Keratinocyte (primary cell): Measurements from ENCODE around the gene DCP1B. TPM values are rescaled to one million over a fixed set of nuclear protein-coding genes. Genes with fewer than 3 reads are reported as not detected.

ENCODE experiments used
- DNase-seq: peaks from one replicate; pipeline ENCODE4 v3.0.0-alpha.2; 2011; ENCODE audit warnings: low read depth, missing footprints, low spot score
- FAIRE-seq: peaks from 2 replicates; lab custom pipeline; 2011; peaks lifted over from hg19 to GRCh38; lab: Jason Lieb, UNC
- H2AFZ ChIP-seq: 2 replicates; pipeline ENCODE4 v1.6.0; 2012; ENCODE audit warnings: low read length, control low read depth, inconsistent platforms; ENCODE audit not compliant: control insufficient read depth
- H3K27ac ChIP-seq: 2 replicates; pipeline ENCODE4 v1.5.1; 2011; ENCODE audit warnings: low read length; ENCODE audit not compliant: control insufficient read depth, insufficient read depth
- H3K27me3 ChIP-seq: 3 replicates; pipeline ENCODE4 v1.6.0; 2011; ENCODE audit warnings: low read length; ENCODE audit not compliant: control insufficient read depth, insufficient read depth; ENCODE audit errors: extremely low read depth
- H3K36me3 ChIP-seq, 2 experiments: 2 replicates in 1 of 2; 3 replicates in 1 of 2; pipeline ENCODE4 v1.5.1; 2011; ENCODE audit warnings: low read length in 2 of 2, mild to moderate bottlenecking in 1 of 2; ENCODE audit not compliant: control insufficient read depth in 2 of 2, insufficient read depth in 2 of 2; ENCODE audit errors: extremely low read depth in 1 of 2
- H3K4me1 ChIP-seq: 3 replicates; pipeline ENCODE4 v1.5.1; 2011; ENCODE audit warnings: low read length; ENCODE audit not compliant: control insufficient read depth, insufficient read depth; ENCODE audit errors: extremely low read depth
- H3K4me2 ChIP-seq: 3 replicates; pipeline ENCODE4 v1.6.0; 2011; ENCODE audit warnings: low read depth, low read length; ENCODE audit not compliant: control insufficient read depth, insufficient read depth; ENCODE audit errors: extremely low read depth
- H3K4me3 ChIP-seq, 3 experiments: fragments of 200-600 bp in 1 of 3; sonication (generic) in 1 of 3; 2 replicates in 2 of 3; 3 replicates in 1 of 3; pipeline ENCODE4 v1.5.1; 2011 to 2016; ENCODE audit warnings: low read length in 3 of 3, mild to moderate bottlenecking in 3 of 3, control low read depth in 2 of 3, inconsistent platforms in 1 of 3, low read depth in 1 of 3, mixed read lengths in 1 of 3, mixed run types in 1 of 3, moderate library complexity in 1 of 3; ENCODE audit not compliant: control insufficient read depth in 2 of 3, insufficient read depth in 2 of 3; ENCODE audit errors: extremely low read depth in 1 of 3
- H3K79me2 ChIP-seq: 2 replicates; pipeline ENCODE4 v1.6.0; 2012; ENCODE audit warnings: low read length; ENCODE audit not compliant: control insufficient read depth, insufficient read depth
- H3K9ac ChIP-seq: 3 replicates; pipeline ENCODE4 v1.6.0; 2011; ENCODE audit warnings: low read length; ENCODE audit not compliant: control insufficient read depth, insufficient read depth; ENCODE audit errors: extremely low read depth
- H3K9me1 ChIP-seq: 3 replicates; pipeline ENCODE4 v1.6.0; 2011; ENCODE audit warnings: low read length; ENCODE audit not compliant: control insufficient read depth, insufficient read depth; ENCODE audit errors: extremely low read depth
- H3K9me3 ChIP-seq: 2 replicates; pipeline ENCODE4 v1.5.1; 2012; ENCODE audit warnings: low read depth, low read length; ENCODE audit not compliant: control insufficient read depth
- H4K20me1 ChIP-seq: 3 replicates; pipeline ENCODE4 v1.6.0; 2011; ENCODE audit warnings: low read length; ENCODE audit not compliant: control insufficient read depth, insufficient read depth; ENCODE audit errors: extremely low read depth
- CTCF ChIP-seq, 3 experiments: IDR thresholded peaks in 1 of 3; conservative IDR thresholded peaks in 1 of 3; optimal IDR thresholded peaks in 1 of 3; 2 replicates in 2 of 3; 3 replicates in 1 of 3; pipeline versions ENCODE3 to v1.5.1; 2011; ENCODE audit warnings: low read length in 3 of 3, mild to moderate bottlenecking in 3 of 3, moderate library complexity in 2 of 3, control low read depth in 1 of 3, inconsistent platforms in 1 of 3; ENCODE audit not compliant: insufficient read depth in 2 of 3; ENCODE audit errors: extremely low read depth in 1 of 3
- dilution Hi-C: fragments of 300-500 bp; cut with MboI; formaldehyde crosslinking; loops from one replicate; pipeline ENCODE4 v1.7.0; 2020; ENCODE audit warnings: low sequenced_read_pairs; ENCODE audit not compliant: extremely low pct_ligation_motif_present
- polyA plus RNA-seq, 5 experiments: library from polyadenylated mRNA; depleted of rRNA in 3 of 5; stranded (reverse) in 3 of 5; stranded (forward) in 1 of 5; unstranded in 1 of 5; fragments of >200 nt; gene quantifications; 1 replicate in 1 of 5; 2 replicates in 3 of 5; 3 replicates in 1 of 5; pipeline versions ENCODE4 v1.2.1 to v1.2.3, GENCODE V29; 2011 to 2012; ENCODE audit warnings: missing spikeins in 2 of 5, low read depth in 1 of 5, low replicate concordance in 1 of 5

The DCP1B gene
- polyA plus RNA-seq, 1 donor (not counting 4 experiments of a cell fraction or from before 2014, with no cell fraction given): 9.7 TPM

GRCh38 chr12:1974812-1975211, 29.4 kb downstream of the DCP1B start:
- no peak for TF ChIP-seq CTCF (optimal IDR thresholded peaks at IDR 0.05 in 1 of 3, IDR thresholded peaks at IDR 0.05 in 1 of 3, conservative IDR thresholded peaks at IDR 0.05 in 1 of 3; ENCODE audit: extremely low read depth in 1 of 3, insufficient read depth in 2 of 3, low read length in 3 of 3)
- Histone ChIP-seq H3K4me3 (no peak overlapping the region), H3K27ac (no peak overlapping the region), H4K20me1 (no peaks in the 10 kb centered on the region), H3K9me1 (no peaks in the 10 kb centered on the region), H2AFZ (no peak overlapping the region), H3K27me3 (no peaks in the 10 kb centered on the region), H3K4me1 (no peaks in the 10 kb centered on the region), H3K9me3 (no peaks in the 10 kb centered on the region), H3K9ac (no peak overlapping the region), H3K36me3 (no peaks in the 10 kb centered on the region), H3K4me2 (no peak overlapping the region), H3K79me2 (no peaks in the 10 kb centered on the region)
- FAIRE-seq (no peak), DNase-seq (no peak)
- dilution Hi-C loops: no loop called here

- dilution Hi-C loops: no loop called here
- Histone ChIP-seq H3K27ac (no peak overlapping the region), H4K20me1 (no peaks in the 10 kb centered on the region), H3K79me2 (no peaks in the 10 kb centered on the region), H3K27me3 (no peaks in the 10 kb centered on the region), H3K4me1 (no peaks in the 10 kb centered on the region), H3K9me3 (no peaks in the 10 kb centered on the region), H3K4me3 (no peak overlapping the region), H3K36me3 (no peaks in the 10 kb centered on the region), H2AFZ (no peak overlapping the region), H3K4me2 (no peak overlapping the region), H3K9me1 (no peaks in the 10 kb centered on the region), H3K9ac (no peak overlapping the region)
- TF ChIP-seq CTCF (optimal IDR thresholded peaks at IDR 0.05 in 1 of 3, IDR thresholded peaks at IDR 0.05 in 1 of 3, conservative IDR thresholded peaks at IDR 0.05 in 1 of 3; ENCODE audit: extremely low read depth in 1 of 3, insufficient read depth in 2 of 3, low read length in 3 of 3): no peak
- no peak for DNase-seq
- no peak for FAIRE-seq
These were observed 31.4 kb downstream of the DCP1B start for GRCh38 chr12:1972856-1973317.
